ENCODE measurements around the gene RRP15. TPM values are rescaled to one million over a fixed set of nuclear protein-coding genes. Genes with fewer than 3 reads are reported as not detected.

The RRP15 gene, protein sequence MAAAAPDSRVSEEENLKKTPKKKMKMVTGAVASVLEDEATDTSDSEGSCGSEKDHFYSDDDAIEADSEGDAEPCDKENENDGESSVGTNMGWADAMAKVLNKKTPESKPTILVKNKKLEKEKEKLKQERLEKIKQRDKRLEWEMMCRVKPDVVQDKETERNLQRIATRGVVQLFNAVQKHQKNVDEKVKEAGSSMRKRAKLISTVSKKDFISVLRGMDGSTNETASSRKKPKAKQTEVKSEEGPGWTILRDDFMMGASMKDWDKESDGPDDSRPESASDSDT
- 7.9 and 9.7 TPM in 2 replicates for total RNA-seq

DNA sequence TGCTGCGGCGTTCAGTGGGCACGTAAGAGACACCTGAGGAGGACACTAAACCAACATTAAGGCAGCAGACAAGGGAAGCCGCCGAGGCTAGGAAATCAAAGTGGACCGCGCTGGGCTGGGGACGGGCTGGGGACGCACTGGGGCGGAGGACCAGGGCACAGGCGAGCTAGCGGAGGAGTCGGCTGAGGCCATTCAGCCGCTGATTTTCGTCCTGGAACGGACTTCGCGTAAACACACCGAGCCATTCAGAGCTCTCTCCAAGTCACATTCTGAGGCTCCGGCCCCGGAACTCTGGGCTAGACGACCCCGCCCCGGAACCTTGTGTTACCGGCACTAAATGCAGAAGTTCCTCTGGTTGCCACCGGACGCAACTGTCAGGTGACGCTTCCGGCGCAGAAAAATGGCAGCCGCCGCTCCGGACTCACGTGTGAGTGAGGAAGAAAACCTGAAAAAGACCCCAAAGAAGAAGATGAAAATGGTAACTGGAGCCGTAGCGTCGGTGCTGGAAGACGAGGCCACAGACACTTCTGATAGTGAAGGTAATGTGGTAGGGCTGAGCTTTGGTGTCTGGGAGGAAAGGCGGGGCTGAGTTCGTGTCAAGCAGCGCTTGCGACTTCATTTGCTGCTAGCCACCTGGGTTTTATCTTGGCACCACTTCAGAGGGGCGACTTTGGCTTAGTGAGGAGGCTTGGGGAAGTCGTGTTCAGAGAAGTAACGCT, at the start of gene RRP15:
Gene RRP15 (plus strand): TSS at position 377 of the 719 bp plus-strand sequence. CDS start 24 bp downstream, at position 401.
- TF ChIP-seq, protein P1, sequence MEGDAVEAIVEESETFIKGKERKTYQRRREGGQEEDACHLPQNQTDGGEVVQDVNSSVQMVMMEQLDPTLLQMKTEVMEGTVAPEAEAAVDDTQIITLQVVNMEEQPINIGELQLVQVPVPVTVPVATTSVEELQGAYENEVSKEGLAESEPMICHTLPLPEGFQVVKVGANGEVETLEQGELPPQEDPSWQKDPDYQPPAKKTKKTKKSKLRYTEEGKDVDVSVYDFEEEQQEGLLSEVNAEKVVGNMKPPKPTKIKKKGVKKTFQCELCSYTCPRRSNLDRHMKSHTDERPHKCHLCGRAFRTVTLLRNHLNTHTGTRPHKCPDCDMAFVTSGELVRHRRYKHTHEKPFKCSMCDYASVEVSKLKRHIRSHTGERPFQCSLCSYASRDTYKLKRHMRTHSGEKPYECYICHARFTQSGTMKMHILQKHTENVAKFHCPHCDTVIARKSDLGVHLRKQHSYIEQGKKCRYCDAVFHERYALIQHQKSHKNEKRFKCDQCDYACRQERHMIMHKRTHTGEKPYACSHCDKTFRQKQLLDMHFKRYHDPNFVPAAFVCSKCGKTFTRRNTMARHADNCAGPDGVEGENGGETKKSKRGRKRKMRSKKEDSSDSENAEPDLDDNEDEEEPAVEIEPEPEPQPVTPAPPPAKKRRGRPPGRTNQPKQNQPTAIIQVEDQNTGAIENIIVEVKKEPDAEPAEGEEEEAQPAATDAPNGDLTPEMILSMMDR (IDR thresholded peaks at IDR 0.05; ENCODE audit: insufficient read depth, low read length, poor library complexity, severe bottlenecking), result no peak
- Histone ChIP-seq H3K4me3 (ENCODE audit: low read depth, low read length) (peak within 1 kb of the TSS; percentile 95), H3K27me3 (ENCODE audit: control insufficient read depth, insufficient read depth, low read length) (no peaks in the 10 kb centered on the region), H3K36me3 (ENCODE audit: control insufficient read depth, insufficient read depth, low read length) (no peaks in the 10 kb centered on the region)
- peak; percentile 55 for DNase-seq (ENCODE audit: low read depth)

DNA sequence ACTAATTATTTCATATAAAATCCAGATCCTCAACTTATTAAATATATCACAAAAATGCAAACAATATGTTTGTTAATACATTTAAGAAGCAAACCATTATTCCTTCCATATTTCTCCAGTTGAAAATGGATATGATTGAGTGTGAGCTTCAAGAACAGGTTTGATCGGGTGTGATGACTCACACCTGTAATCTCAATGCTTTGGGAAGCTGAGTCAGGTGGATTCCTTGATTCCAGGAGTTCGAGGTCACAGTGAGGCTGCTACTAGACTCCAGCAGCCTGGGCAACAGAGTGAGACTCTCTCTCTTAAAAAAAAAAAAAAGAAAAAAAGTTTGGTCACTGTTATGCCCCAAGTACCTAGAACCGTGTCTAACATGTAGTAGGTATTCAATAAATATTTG, 42.9 kb upstream of the RRP15 start:
- H3K27me3 ChIP-seq (ENCODE audit: control insufficient read depth, insufficient read depth, low read length), result no peaks in the 10 kb centered on the region
- DNase-seq (ENCODE audit: low read depth), result no peak
- no peaks in the 10 kb centered on the region for H3K36me3 ChIP-seq (ENCODE audit: control insufficient read depth, insufficient read depth, low read length)
- H3K4me3 ChIP-seq (ENCODE audit: low read depth, low read length), result no peak overlapping the region
- TF ChIP-seq, protein P1 (IDR thresholded peaks at IDR 0.05; ENCODE audit: insufficient read depth, low read length, poor library complexity, severe bottlenecking), result no peak

DNA sequence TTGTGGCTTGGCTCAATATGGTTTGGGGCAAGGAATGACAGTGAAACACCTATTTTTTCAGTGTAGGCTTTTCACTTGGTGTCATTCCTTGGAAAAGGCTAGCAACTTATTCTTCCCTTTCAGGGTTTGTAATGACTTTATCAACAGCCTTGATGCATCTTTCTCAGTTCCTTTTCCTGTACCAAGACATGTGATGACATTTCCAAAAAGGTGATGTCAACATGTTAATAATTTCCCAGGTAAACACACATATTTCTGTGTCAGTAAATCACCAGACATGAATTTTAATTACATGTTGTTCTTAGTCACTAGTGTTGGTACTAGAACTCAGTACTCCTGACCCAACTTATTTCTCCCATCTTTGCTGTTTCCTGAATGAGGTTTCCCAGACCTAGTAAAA, 37.8 kb upstream of the RRP15 start:
- TF ChIP-seq, protein P1 (IDR thresholded peaks at IDR 0.05; ENCODE audit: insufficient read depth, low read length, poor library complexity, severe bottlenecking), result no peak
- DNase-seq (ENCODE audit: low read depth), result no peak
- Histone ChIP-seq H3K36me3 (ENCODE audit: control insufficient read depth, insufficient read depth, low read length) (no peaks in the 10 kb centered on the region), H3K4me3 (ENCODE audit: low read depth, low read length) (no peak overlapping the region), H3K27me3 (ENCODE audit: control insufficient read depth, insufficient read depth, low read length) (no peaks in the 10 kb centered on the region)

DNA sequence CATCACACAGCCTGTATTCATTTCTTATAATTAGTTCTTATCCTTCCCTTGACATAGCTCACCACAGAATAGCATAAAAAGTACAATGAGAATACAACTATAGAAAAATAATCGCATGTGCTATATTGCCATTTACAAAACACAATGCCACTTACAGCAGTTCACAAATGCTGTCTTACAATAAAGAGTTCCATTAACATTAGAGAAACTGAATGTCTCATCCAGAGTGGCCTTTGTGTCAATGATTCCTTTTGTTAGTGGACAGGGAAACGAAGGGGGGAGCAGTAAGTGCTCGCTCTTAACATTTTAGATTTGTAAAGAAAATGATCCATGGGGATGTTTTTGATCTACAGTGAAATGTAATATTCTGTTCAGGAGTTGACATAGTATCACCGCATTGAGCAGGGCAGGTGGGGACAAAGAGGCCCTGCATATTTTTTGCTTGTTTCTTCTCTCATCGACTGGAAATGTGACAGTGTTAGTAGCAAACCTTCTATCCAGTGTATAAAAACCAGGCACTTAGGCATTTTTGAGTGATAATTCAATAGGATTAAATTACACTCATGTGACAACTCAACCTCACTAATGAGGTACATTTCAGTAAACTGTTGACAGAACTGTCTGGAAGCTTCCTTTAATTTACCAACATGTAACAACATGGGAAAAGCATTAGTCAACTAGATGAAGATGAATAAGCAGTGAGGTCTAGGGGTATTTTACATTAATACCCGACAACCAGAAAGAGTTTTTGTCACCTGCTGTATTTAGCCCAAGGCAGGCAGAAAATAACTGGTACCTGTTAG, 35.6 kb upstream of the RRP15 start:
- no peak for DNase-seq (ENCODE audit: low read depth)
- no peak overlapping the region for H3K4me3 ChIP-seq (ENCODE audit: low read depth, low read length)
- H3K27me3 ChIP-seq (ENCODE audit: control insufficient read depth, insufficient read depth, low read length), result no peaks in the 10 kb centered on the region
- H3K36me3 ChIP-seq (ENCODE audit: control insufficient read depth, insufficient read depth, low read length), result no peaks in the 10 kb centered on the region
- TF ChIP-seq, protein P1 (IDR thresholded peaks at IDR 0.05; ENCODE audit: insufficient read depth, low read length, poor library complexity, severe bottlenecking), result no peak

DNA sequence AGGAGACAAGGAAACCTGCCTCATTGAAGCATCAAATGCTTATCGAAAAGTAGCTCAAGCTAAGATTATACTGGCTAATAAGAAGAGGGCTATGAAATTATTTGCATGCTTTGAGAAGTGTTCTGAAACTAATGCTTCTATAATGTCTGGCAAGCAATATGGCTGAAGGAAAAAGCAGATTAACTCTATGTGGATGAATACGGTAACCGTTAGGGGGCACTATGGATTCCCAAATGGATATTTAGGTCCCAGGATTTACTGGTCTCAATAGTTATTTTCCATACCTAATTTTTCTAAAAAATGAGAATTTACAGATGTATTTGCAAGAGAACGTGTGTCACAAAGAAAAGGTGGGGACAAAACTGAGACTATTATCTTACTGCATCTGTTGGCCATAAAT, 34.6 kb upstream of the RRP15 start:
- H3K4me3 ChIP-seq (ENCODE audit: low read depth, low read length), result no peak overlapping the region
- no peaks in the 10 kb centered on the region for H3K36me3 ChIP-seq (ENCODE audit: control insufficient read depth, insufficient read depth, low read length)
- TF ChIP-seq, protein P1 (IDR thresholded peaks at IDR 0.05; ENCODE audit: insufficient read depth, low read length, poor library complexity, severe bottlenecking), result no peak
- DNase-seq (ENCODE audit: low read depth), result no peak
- no peaks in the 10 kb centered on the region for H3K27me3 ChIP-seq (ENCODE audit: control insufficient read depth, insufficient read depth, low read length)
